ENCODE data around the gene SLC39A5. TPM values are rescaled to one million over a fixed set of nuclear protein-coding genes. Genes with fewer than 3 reads are reported as not detected.

Gene SLC39A5
- total and polyA plus RNA-seq, 2 of the 8 experiments (the other 6 are each of a cell fraction or from before 2014, with no cell fraction given), result 0.27 TPM; not detected in 1

DNA sequence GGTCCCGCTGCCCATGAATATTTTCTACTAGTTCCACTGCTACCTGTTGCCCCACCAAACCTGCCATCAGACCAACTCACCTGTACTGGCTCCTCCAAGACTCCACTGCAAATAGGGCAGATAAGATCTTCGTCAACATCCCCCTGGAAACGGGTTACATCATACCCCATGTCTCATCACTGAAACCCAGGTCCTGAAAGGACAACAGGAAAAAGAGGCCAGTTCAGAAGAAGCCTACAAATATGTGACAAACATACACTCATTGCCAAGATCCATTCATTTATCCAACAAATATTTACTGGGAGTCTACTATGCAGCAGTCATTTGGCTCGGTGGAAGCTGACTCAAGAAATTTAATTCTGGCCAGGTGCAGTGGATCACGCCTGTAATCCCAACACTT lies 16.0 kb upstream of the SLC39A5 start (continued):
- TF ChIP-seq NANOG (IDR thresholded peaks at IDR 0.05; ENCODE audit: insufficient read depth, low read depth, low read length, poor library complexity, severe bottlenecking), result no peak
- no peak for TF ChIP-seq YY1 (IDR thresholded peaks at IDR 0.05; ENCODE audit: low read depth, low read length)
- no peak for TF ChIP-seq CBX5 (IDR thresholded peaks at IDR 0.05; ENCODE audit: low read depth, low read length)
- TF ChIP-seq RFX5 (IDR thresholded peaks at IDR 0.05; ENCODE audit: borderline replicate concordance, low read depth, low read length), result no peak
- no peak for TF ChIP-seq RBBP5 (IDR thresholded peaks at IDR 0.05; ENCODE audit: borderline replicate concordance, low read depth, low read length)
